HepG2 (cell line): ENCODE measurements around the gene DRC3. TPM values are rescaled to one million over a fixed set of nuclear protein-coding genes. Genes with fewer than 3 reads are reported as not detected.
A peak's percentile ranks its signal among the peaks of the same experiment; 100 is the strongest.

Experiments
- ATAC-seq: fragments of 200-7000 bp; cut with Tn5 transposase; 3 replicates; pipeline ENCODE4 v1.9.1; 2020; ENCODE audit warnings: mild to moderate bottlenecking, moderate library complexity
- BruUV-seq: library from RNA; stranded (reverse); fragments of 400-500 nt; replicated peaks from 2 replicates; lab custom pipeline; 2021; lab: Mats Ljungman, UMichigan
- CTCF ChIA-PET: fragments of 300-600 bp; formaldehyde crosslinking; extraction: SDS; loops from one replicate; lab custom pipeline; 2021; ENCODE audit warnings: low total read pairs, inconsistent platforms, low intra/inter-chr PET ratio; lab: Yijun Ruan, JAX
- POLR2A ChIA-PET: fragments of 350-600 bp; sonication (Branson Sonifier 250); formaldehyde crosslinking; loops from one replicate; lab custom pipeline; 2020; ENCODE audit warnings: antibody characterized with exemption, inconsistent platforms; lab: Yijun Ruan, JAX
- DNase-seq: peaks from one replicate; pipeline ENCODE4 v3.0.0-alpha.2; 2015; ENCODE audit warnings: low spot score
- FAIRE-seq: peaks from 3 replicates; lab custom pipeline; 2011; peaks lifted over from hg19 to GRCh38; lab: Jason Lieb, UNC
- H2AFZ ChIP-seq: one replicate; pipeline ENCODE4 v1.6.1; 2011; ENCODE audit warnings: low read length, inconsistent platforms
- H3K27ac ChIP-seq: fragments of 300-600 bp; 3 replicates; pipeline ENCODE4 v1.8.0; 2011; ENCODE audit warnings: mixed run types, mild to moderate bottlenecking, mixed read lengths, low read length, inconsistent platforms; ENCODE audit not compliant: insufficient read depth; ENCODE audit errors: extremely low read length
- H3K27me3 ChIP-seq, 2 experiments: fragments of 200-600 bp in 1 of 2; 2 replicates in 1 of 2; 3 replicates in 1 of 2; pipeline versions ENCODE4 v1.6.0 to v1.8.0; 2011; ENCODE audit warnings: low read length in 2 of 2, mild to moderate bottlenecking in 2 of 2, moderate library complexity in 2 of 2, inconsistent platforms in 1 of 2; ENCODE audit not compliant: insufficient read depth in 2 of 2, control insufficient read depth in 1 of 2
- H3K36me3 ChIP-seq, 2 experiments: fragments of 200-600 bp in 1 of 2; replicated peaks in 1 of 2; 2 replicates in 1 of 2; 3 replicates in 1 of 2; pipeline versions ENCODE4 v1.5.1 to v1.8.0; 2011; ENCODE audit warnings: low read length in 2 of 2, inconsistent platforms in 1 of 2; ENCODE audit not compliant: insufficient read depth in 2 of 2, control insufficient read depth in 1 of 2
- H3K4me1 ChIP-seq: 2 replicates; pipeline ENCODE4 v1.5.1; 2012; ENCODE audit warnings: low read length, inconsistent platforms; ENCODE audit not compliant: insufficient read depth
- H3K4me2 ChIP-seq: 2 replicates; pipeline ENCODE4 v1.6.0; 2011; ENCODE audit warnings: low read depth, low read length, inconsistent platforms
- H3K4me3 ChIP-seq, 3 experiments: fragments of 200-600 bp in 1 of 3; sonication (generic), shearing (Covaris generic) in 1 of 3; replicated peaks in 1 of 3; 2 replicates each; pipeline ENCODE4 v1.5.1; 2011 to 2016; ENCODE audit warnings: low read length in 3 of 3, inconsistent platforms in 2 of 3, low read depth in 2 of 3, mild to moderate bottlenecking in 2 of 3, control low read depth in 1 of 3, mixed read lengths in 1 of 3; ENCODE audit not compliant: insufficient read depth in 1 of 3
- H3K79me2 ChIP-seq: one replicate; pipeline ENCODE4 v1.6.1; 2011; ENCODE audit warnings: low read length, inconsistent platforms; ENCODE audit not compliant: insufficient read depth
- H3K9ac ChIP-seq: 2 replicates; pipeline ENCODE4 v1.6.0; 2011; ENCODE audit warnings: mild to moderate bottlenecking, low read depth, low read length, inconsistent platforms; ENCODE audit not compliant: insufficient read depth
- H3K9me3 ChIP-seq: 2 replicates; pipeline ENCODE4 v1.5.1; 2012; ENCODE audit warnings: mild to moderate bottlenecking, low read length
- H4K20me1 ChIP-seq: 2 replicates; pipeline ENCODE4 v1.6.0; 2011; ENCODE audit warnings: inconsistent platforms, mild to moderate bottlenecking, low read length, moderate library complexity; ENCODE audit not compliant: insufficient read depth
- ATRX ChIP-seq: sonication (generic); formaldehyde crosslinking; IDR thresholded peaks from 2 replicates; pipeline ENCODE4 v1.4.0; 2020; ENCODE audit warnings: missing genetic modification reagents, borderline replicate concordance
- CTCF ChIP-seq: sonication (generic); formaldehyde crosslinking; IDR thresholded peaks from 2 replicates; pipeline ENCODE4 v1.5.0; 2020; ENCODE audit warnings: mild to moderate bottlenecking, missing genetic modification reagents, moderate library complexity
- DMAP1 ChIP-seq: IDR thresholded peaks from 2 replicates; pipeline ENCODE4 v1.6.1; 2016
- IRF9 ChIP-seq: sonication (generic); formaldehyde crosslinking; IDR thresholded peaks from 2 replicates; pipeline ENCODE4 v1.8.0; 2022; ENCODE audit warnings: missing genetic modification reagents, mild to moderate bottlenecking, borderline replicate concordance
- KLF11 ChIP-seq: IDR thresholded peaks from 2 replicates; pipeline ENCODE4 v1.6.1; 2016; ENCODE audit warnings: missing compliant biosample characterization
- NFKB2 ChIP-seq: sonication (generic); formaldehyde crosslinking; IDR thresholded peaks from 2 replicates; pipeline ENCODE4 v1.4.0; 2020; ENCODE audit warnings: missing genetic modification reagents, borderline replicate concordance
- SKI ChIP-seq: fragments of 450-650 bp; IDR thresholded peaks from one replicate; pipeline ENCODE4 v1.6.1; 2018; ENCODE audit warnings: mild to moderate bottlenecking; ENCODE audit not compliant: partially characterized antibody
- SNAI1 ChIP-seq: sonication (generic); formaldehyde crosslinking; IDR thresholded peaks from 2 replicates; pipeline ENCODE4 v1.5.0; 2020; ENCODE audit warnings: mild to moderate bottlenecking, missing genetic modification reagents, borderline replicate concordance
- SSRP1 ChIP-seq: IDR thresholded peaks from 2 replicates; pipeline ENCODE4 v1.6.1; 2016; ENCODE audit warnings: control low read depth
- TBX2 ChIP-seq: sonication (generic); formaldehyde crosslinking; IDR thresholded peaks from 2 replicates; pipeline ENCODE4 v1.5.0; 2020; ENCODE audit warnings: missing genetic modification reagents, mild to moderate bottlenecking, borderline replicate concordance
- ZFP41 ChIP-seq: sonication (generic); formaldehyde crosslinking; IDR thresholded peaks from 2 replicates; pipeline ENCODE4 v1.4.0; 2020; ENCODE audit warnings: mild to moderate bottlenecking, missing genetic modification reagents, borderline replicate concordance
- ZNF350 ChIP-seq: sonication (generic); formaldehyde crosslinking; IDR thresholded peaks from 2 replicates; pipeline ENCODE4 v1.4.0; 2020; ENCODE audit warnings: mild to moderate bottlenecking, low read depth, missing genetic modification reagents, borderline replicate concordance
- ZNF484 ChIP-seq: sonication (generic); formaldehyde crosslinking; IDR thresholded peaks from 2 replicates; pipeline ENCODE4 v1.5.1; 2020; ENCODE audit warnings: mild to moderate bottlenecking, low read depth, missing genetic modification reagents, borderline replicate concordance
- ZNF563 ChIP-seq: sonication (generic); formaldehyde crosslinking; IDR thresholded peaks from 2 replicates; pipeline ENCODE4 v1.8.0; 2022; ENCODE audit warnings: mild to moderate bottlenecking, moderate library complexity, missing genetic modification reagents
- ZNF605 ChIP-seq: sonication (generic); formaldehyde crosslinking; IDR thresholded peaks from 2 replicates; pipeline ENCODE4 v1.8.0; 2022; ENCODE audit warnings: mild to moderate bottlenecking, missing genetic modification reagents
- ZNF713 ChIP-seq: sonication (generic); formaldehyde crosslinking; IDR thresholded peaks from 2 replicates; pipeline ENCODE4 v1.4.0; 2020; ENCODE audit warnings: mild to moderate bottlenecking, missing genetic modification reagents
- ZNF839 ChIP-seq: sonication (generic); formaldehyde crosslinking; IDR thresholded peaks from 2 replicates; pipeline ENCODE4 v1.4.0; 2020; ENCODE audit warnings: missing genetic modification reagents, mild to moderate bottlenecking, borderline replicate concordance
- ZNF883 ChIP-seq: sonication (generic); formaldehyde crosslinking; IDR thresholded peaks from 2 replicates; pipeline ENCODE4 v1.5.1; 2020; ENCODE audit warnings: mild to moderate bottlenecking, missing genetic modification reagents; ENCODE audit errors: not compliant biosample characterization
- WGBS: methylation state at CpG from one replicate; pipeline ENCODE4 v1.1.6; 2017; ENCODE audit warnings: low lambda C conversion rate; 5-methylcytosine and 5-hydroxymethylcytosine counted together
- in situ Hi-C: cut with HindIII; loops from 2 replicates; pipeline ENCODE4 v1.10.0; 2017; ENCODE audit warnings: low pct_unique_long_range_greater_than_20kb; ENCODE audit not compliant: extremely low pct_ligation_motif_present
- intact Hi-C: fragments of 100-400 bp; cut with micrococcal nuclease; formaldehyde crosslinking; loops from one replicate; pipeline ENCODE4 v1.10.0; 2022; ENCODE audit not compliant: unreplicated experiment
- polyA plus RNA-seq, 8 experiments: library from polyadenylated mRNA; depleted of rRNA in 3 of 8; stranded (reverse) in 7 of 8; unstranded in 1 of 8; fragments of >200 nt; fragmentation: Illumina TruSeq in 4 of 8; extraction: Trizol in 4 of 8; gene quantifications; 2 replicates each; pipeline versions ENCODE4 v1.2.1 to v1.2.3, GENCODE V29; 2011 to 2016; ENCODE audit warnings: low read depth in 4 of 8, missing spikeins in 1 of 8, mixed read lengths in 1 of 8; ENCODE audit not compliant: insufficient read depth in 1 of 8
- total RNA-seq, 5 experiments: library from RNA; depleted of rRNA; stranded (reverse); fragments of >200 nt; fragmentation: Illumina TruSeq; extraction: Trizol; gene quantifications; 2 replicates each; pipeline ENCODE4 v1.2.3, GENCODE V29; 2016; ENCODE audit warnings: low read depth in 1 of 5
- TF ChIP-seq, protein P1 (sequence below): sonication (generic); formaldehyde crosslinking; IDR thresholded peaks from 2 replicates; pipeline ENCODE4 v1.5.1; 2020; ENCODE audit warnings: missing genetic modification reagents, mild to moderate bottlenecking, borderline replicate concordance

The DRC3 gene
- total and polyA plus RNA-seq, 2 of the 13 experiments (the other 11 are each of a cell fraction or from before 2014, with no cell fraction given) = 0.53 to 0.87 TPM

- TF ChIP-seq ATRX (CRISPR knock-in tag) = no peak
- no peak for TF ChIP-seq KLF11
- no peak for TF ChIP-seq DMAP1 (CRISPR knock-in tag)
- TF ChIP-seq SSRP1 (CRISPR knock-in tag) = no peak
- peak; percentile 53 for TF ChIP-seq ZNF883 (CRISPR knock-in tag)
- no peak for TF ChIP-seq IRF9 (CRISPR knock-in tag)
- no peak for TF ChIP-seq ZNF484 (CRISPR knock-in tag)
- no peak for TF ChIP-seq TBX2
- TF ChIP-seq, all 625 proteins: peak for 38
Measured at GRCh38 chr17:18039535-18040260, 67.0 kb downstream of the DRC3 start (continued).

DNA sequence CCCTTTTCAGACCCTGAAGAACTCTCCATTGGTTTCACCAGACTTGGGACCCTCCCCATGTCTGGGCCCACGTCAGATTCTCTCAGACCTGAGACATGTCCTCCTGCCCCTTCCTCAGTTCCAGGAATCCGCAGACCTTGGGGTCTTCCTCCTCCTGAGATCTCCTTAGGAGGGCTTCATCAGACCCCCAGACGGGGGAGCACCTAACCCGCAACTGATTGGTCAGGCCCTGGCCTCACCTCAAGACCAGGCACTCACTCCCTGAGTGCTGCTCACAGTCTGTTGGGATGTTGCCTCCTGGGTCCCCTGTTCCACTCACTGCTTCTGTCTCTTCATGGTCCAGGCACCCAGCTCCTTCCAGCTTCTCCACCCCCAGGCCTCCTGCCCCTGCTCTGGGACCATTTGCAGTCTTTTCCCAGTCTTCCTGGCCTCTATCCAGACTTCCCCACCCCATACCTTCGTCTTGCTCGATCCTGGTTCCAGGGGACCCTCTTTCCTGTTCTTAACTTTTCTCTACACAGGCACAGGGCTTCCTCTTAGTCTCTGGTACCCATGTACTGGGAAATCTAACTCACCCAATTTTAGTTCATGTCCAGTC lies 67.7 kb downstream of the DRC3 start:
- Histone ChIP-seq H3K27ac (peak overlapping the region; percentile 55), H3K4me3 (peak overlapping the region; percentile 73 to 89 (median 89)), H3K79me2 (peaks cover 21% of the 10 kb centered on the region), H4K20me1 (no peaks in the 10 kb centered on the region; the same call in 1 of the 2 replicates), H3K9me3 (no peaks in the 10 kb centered on the region), H3K36me3 (0 out of 5 replicates have a peak, but pooled peaks cover 0 to 1% of the 10 kb centered on the region in 2 experiments), H3K9ac (peak overlapping the region; percentile 81), H2AFZ (no peak overlapping the region), H3K4me2 (peak overlapping the region; percentile 81), H3K27me3 (no peaks in the 10 kb centered on the region; a peak in 1 of 5 replicates), H3K4me1 (peaks cover 60% of the 10 kb centered on the region)
- ATAC-seq (peak; percentile 11; the same call in 1 of the 3 replicates), DNase-seq (no peak), FAIRE-seq (no peak)
- ChIA-PET POLR2A (no interaction called here), CTCF (no interaction called here)
- in situ Hi-C loops (no loop called here), intact Hi-C loops (no loop called here)
- BruUV-seq = no TSS peak
- WGBS = 25% methylated on average over 4 of the region's 6 CpGs
- no peak for TF ChIP-seq SNAI1
- 0 out of 2 replicates have a peak, but pooled peaks have one; percentile 29 for TF ChIP-seq ZNF605 (CRISPR knock-in tag)
- 0 out of 2 replicates have a peak, but pooled peaks have one; percentile 30 for TF ChIP-seq ZNF350 (CRISPR knock-in tag)
- TF ChIP-seq ZFP41 (CRISPR knock-in tag) = no peak
- no peak for TF ChIP-seq ZNF713 (CRISPR knock-in tag)
- TF ChIP-seq SKI = no peak
- no peak for TF ChIP-seq ZNF563
- TF ChIP-seq ZNF839 (CRISPR knock-in tag) = 0 out of 2 replicates have a peak, but pooled peaks have one; percentile 43
- TF ChIP-seq, protein P1, sequence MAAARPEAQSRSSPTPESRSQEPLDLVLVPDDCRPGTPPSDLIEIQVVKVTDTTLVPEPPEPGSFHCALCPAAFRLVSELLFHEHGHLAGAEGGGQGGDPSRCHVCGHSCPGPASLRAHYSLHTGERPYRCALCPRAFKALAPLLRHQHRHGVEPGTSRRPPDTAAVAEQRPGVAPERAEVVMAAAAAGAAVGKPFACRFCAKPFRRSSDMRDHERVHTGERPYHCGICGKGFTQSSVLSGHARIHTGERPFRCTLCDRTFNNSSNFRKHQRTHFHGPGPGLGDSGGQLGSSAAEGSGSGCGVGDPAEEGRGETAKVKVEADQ (CRISPR knock-in tag) = no peak
- TF ChIP-seq CTCF (CRISPR knock-in tag) = peak; percentile 39
- TF ChIP-seq NFKB2 (CRISPR knock-in tag) = no peak
